HS-5 (cell line): ENCODE results near the gene CDKN2B-AS1.
"Not testable (repeated sequence)": the region's sequence is repeated elsewhere in the genome, so short reads cannot be mapped to it uniquely, and the experiment has no call there.

Experiments used
- DNase-seq: peaks from one replicate; pipeline ENCODE4 v3.0.0-alpha.2; 2012; ENCODE audit warnings: low read depth

CDKN2B-AS1 gene

GRCh38 chr9:22044583-22044982 lies 50.0 kb downstream of the CDKN2B-AS1 start:
- DNase-seq, result peak; percentile 80

GRCh38 chr9:22045423-22045822 lies 50.8 kb downstream of the CDKN2B-AS1 start:
- DNase-seq, result no peak

GRCh38 chr9:22046243-22046885 lies 51.8 kb downstream of the CDKN2B-AS1 start:
- no peak for DNase-seq

- no peak for DNase-seq
These were observed 53.0 kb downstream of the CDKN2B-AS1 start for GRCh38 chr9:22047596-22047995.

- no peak for DNase-seq
These were observed 54.8 kb downstream of the CDKN2B-AS1 start for GRCh38 chr9:22049411-22049810.

- DNase-seq, result no peak
These were observed 56.3 kb downstream of the CDKN2B-AS1 start for GRCh38 chr9:22050924-22051323.

GRCh38 chr9:22052376-22052945 lies 57.9 kb downstream of the CDKN2B-AS1 start:
- peak; percentile 97 for DNase-seq

GRCh38 chr9:22053178-22053577 lies 58.6 kb downstream of the CDKN2B-AS1 start:
- no peak for DNase-seq

- DNase-seq, result no peak
These were observed 59.5 kb downstream of the CDKN2B-AS1 start for GRCh38 chr9:22054076-22054475.

- no peak for DNase-seq
These were observed 59.9 kb downstream of the CDKN2B-AS1 start for GRCh38 chr9:22054529-22054928.

- DNase-seq, result peak; percentile 53
These were observed 60.5 kb downstream of the CDKN2B-AS1 start for GRCh38 chr9:22055090-22055489.

- no peak for DNase-seq
These were observed 61.8 kb downstream of the CDKN2B-AS1 start for GRCh38 chr9:22056402-22056801.

GRCh38 chr9:22057972-22058371 lies 63.4 kb downstream of the CDKN2B-AS1 start:
- not testable (repeated sequence) for DNase-seq

GRCh38 chr9:22060831-22061383 lies 66.3 kb downstream of the CDKN2B-AS1 start:
- no peak for DNase-seq

- no peak for DNase-seq
These were observed 70.4 kb downstream of the CDKN2B-AS1 start for GRCh38 chr9:22064957-22065356.

GRCh38 chr9:22065431-22066200 lies 71.0 kb downstream of the CDKN2B-AS1 start:
- no peak for DNase-seq

- no peak for DNase-seq
These were observed 72.6 kb downstream of the CDKN2B-AS1 start for GRCh38 chr9:22067196-22067595.

- no peak for DNase-seq
These were observed 73.8 kb downstream of the CDKN2B-AS1 start for GRCh38 chr9:22068369-22068768.

GRCh38 chr9:22073349-22073748 lies 78.8 kb downstream of the CDKN2B-AS1 start:
- no peak for DNase-seq

- no peak for DNase-seq
These were observed 83.5 kb downstream of the CDKN2B-AS1 start for GRCh38 chr9:22078081-22078480.

GRCh38 chr9:22079873-22080341 lies 85.3 kb downstream of the CDKN2B-AS1 start:
- no peak for DNase-seq

- DNase-seq, result peak; percentile 94
These were observed 89.9 kb downstream of the CDKN2B-AS1 start for GRCh38 chr9:22084336-22085035.
